ENCODE results near the gene DTHD1.

DNA sequence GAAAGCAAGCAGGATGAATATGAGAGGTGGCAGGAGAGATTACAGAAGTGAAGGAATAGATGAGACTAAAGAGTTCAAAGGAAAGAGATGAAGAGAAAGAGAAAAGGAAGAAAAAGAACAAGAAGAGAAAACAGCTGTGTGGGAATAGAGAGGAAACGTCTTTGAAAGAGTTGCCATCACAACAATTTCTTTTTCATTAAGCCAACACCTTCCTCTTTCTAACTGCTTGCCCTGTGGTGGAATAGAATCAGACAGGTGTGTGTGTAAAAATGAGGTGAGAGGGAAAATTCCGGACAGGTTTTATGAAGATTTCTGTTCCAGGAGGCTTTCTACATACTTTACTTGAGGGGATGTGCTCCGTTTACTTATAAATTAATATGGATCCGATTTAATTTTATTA is 28.8 kb downstream of the DTHD1 start:
- TF ChIP-seq CTCF (IDR thresholded peaks at IDR 0.05) (no peak), EP300 (IDR thresholded peaks at IDR 0.05; ENCODE audit: low read depth) (no peak), POLR2A (IDR thresholded peaks at IDR 0.05) (no peak)
